Panc1 (cell line): ENCODE data around the gene IPMK. TPM values are rescaled to one million over a fixed set of nuclear protein-coding genes. Genes with fewer than 3 reads are reported as not detected.

Experiments used
- ATAC-seq: fragments of 200-7000 bp; cut with Tn5 transposase; 2 replicates; pipeline ENCODE4 v1.9.1; 2020; ENCODE audit warnings: mild to moderate bottlenecking, moderate library complexity
- BruUV-seq: library from RNA; stranded (reverse); fragments of 400-500 nt; replicated peaks from 2 replicates; lab custom pipeline; 2021; lab: Mats Ljungman, UMichigan
- CTCF ChIA-PET: fragments of 300-600 bp; sonication (Branson Sonifier 250); formaldehyde crosslinking; loops from one replicate; lab custom pipeline; 2022; ENCODE audit warnings: antibody characterized with exemption; lab: Charles Lee
- POLR2A ChIA-PET: fragments of 300-600 bp; sonication (Branson Sonifier 250); formaldehyde crosslinking; loops from one replicate; lab custom pipeline; 2022; ENCODE audit warnings: antibody characterized with exemption; lab: Charles Lee
- DNase-seq: peaks from one replicate; pipeline ENCODE4 v3.0.0-alpha.2; 2010; ENCODE audit warnings: low read depth, low spot score
- H3K27ac ChIP-seq: 2 replicates; pipeline ENCODE4 v1.5.1; 2011; ENCODE audit warnings: mild to moderate bottlenecking, low read length, inconsistent platforms
- H3K27me3 ChIP-seq: fragments of 200-500 bp; sonication (Bioruptor generic); 2 replicates; pipeline ENCODE4 v1.6.0; 2014; ENCODE audit warnings: low read length, inconsistent platforms; ENCODE audit not compliant: control insufficient read depth, insufficient read depth
- H3K36me3 ChIP-seq: fragments of 200-500 bp; sonication (Bioruptor generic); 2 replicates; pipeline ENCODE4 v1.5.1; 2014; ENCODE audit warnings: inconsistent platforms, mild to moderate bottlenecking, low read length, moderate library complexity; ENCODE audit not compliant: control insufficient read depth, insufficient read depth
- H3K4me1 ChIP-seq: 2 replicates; pipeline ENCODE4 v1.5.1; 2011; ENCODE audit warnings: inconsistent platforms, mild to moderate bottlenecking, low read length, moderate library complexity; ENCODE audit not compliant: control insufficient read depth, insufficient read depth
- H3K4me3 ChIP-seq, 2 experiments: 2 replicates each; pipeline ENCODE4 v1.5.1; 2011 to 2012; ENCODE audit warnings: low read depth in 2 of 2, low read length in 2 of 2, mild to moderate bottlenecking in 2 of 2, inconsistent platforms in 1 of 2, moderate library complexity in 1 of 2
- H3K9me3 ChIP-seq: fragments of 200-500 bp; sonication (Bioruptor generic); 2 replicates; pipeline ENCODE4 v1.5.1; 2014; ENCODE audit warnings: low read depth, mild to moderate bottlenecking, inconsistent platforms, low read length, moderate library complexity; ENCODE audit not compliant: control insufficient read depth, insufficient read depth
- CTCF ChIP-seq: fragments of 450-650 bp; IDR thresholded peaks from 2 replicates; pipeline ENCODE4 v1.5.1; 2017; ENCODE audit warnings: mild to moderate bottlenecking
- POLR2AphosphoS5 ChIP-seq: IDR thresholded peaks from 2 replicates; pipeline ENCODE4 v1.6.1; 2012; ENCODE audit warnings: mild to moderate bottlenecking, low read depth, low read length, moderate library complexity
- REST ChIP-seq, 2 experiments: IDR thresholded peaks; 2 replicates each; pipeline ENCODE4 v1.6.1; 2011 to 2012; ENCODE audit warnings: low read depth in 2 of 2, control low read depth in 1 of 2, low read length in 1 of 2, mild to moderate bottlenecking in 1 of 2, moderate library complexity in 1 of 2; ENCODE audit not compliant: insufficient read depth in 1 of 2
- SIN3A ChIP-seq: IDR thresholded peaks from 2 replicates; pipeline ENCODE4 v1.6.1; 2012; ENCODE audit warnings: low read depth, mild to moderate bottlenecking, low read length, moderate library complexity, borderline replicate concordance; ENCODE audit not compliant: insufficient read depth
- TCF7L2 ChIP-seq: IDR thresholded peaks from 2 replicates; pipeline ENCODE4 v1.6.1; 2011; ENCODE audit warnings: mild to moderate bottlenecking, low read depth, low read length, inconsistent platforms
- in situ Hi-C: cut with HindIII; loops from 2 replicates; pipeline ENCODE4 v1.10.0; 2016; ENCODE audit warnings: low sequenced_read_pairs, low pct_unique_long_range_greater_than_20kb
- intact Hi-C: fragments of 100-400 bp; cut with micrococcal nuclease; formaldehyde crosslinking; loops from one replicate; pipeline ENCODE4 v1.10.0; 2022; ENCODE audit not compliant: unreplicated experiment
- total RNA-seq: library from RNA; stranded (reverse); gene quantifications from one replicate; pipeline ENCODE4 v1.2.1, GENCODE V29; 2021; ENCODE audit not compliant: unreplicated experiment

Gene IPMK
- total RNA-seq, 1 experiment from 2014 or later: 9.3 TPM

DNA sequence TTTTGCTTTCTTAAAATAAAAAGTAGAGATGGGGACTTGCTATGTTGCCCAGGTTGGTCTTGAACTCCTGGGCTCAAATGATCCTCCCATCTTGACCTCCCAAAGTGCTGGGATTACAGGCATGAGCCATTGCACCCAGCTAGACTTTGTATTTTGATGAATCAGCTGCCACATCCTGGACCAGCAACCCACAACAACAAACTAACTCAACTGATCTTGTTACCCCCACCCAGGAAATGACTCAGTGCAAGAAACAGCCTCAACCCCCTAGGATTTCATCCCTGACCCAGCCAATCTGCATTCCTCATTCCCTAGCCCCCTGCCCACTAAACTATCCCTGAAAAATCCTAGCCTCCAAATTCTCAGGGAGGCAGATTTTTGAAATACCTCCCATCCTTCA lies 123.8 kb downstream of the IPMK start:
- ATAC-seq: no peak
- TF ChIP-seq SIN3A (no peak), POLR2AphosphoS5 (no peak), TCF7L2 (no peak), CTCF (no peak), REST (IDR thresholded peaks at IDR 0.05; ENCODE audit: insufficient read depth in 1 of 2, low read depth in 2 of 2, low read length in 1 of 2) (no peak)
- POLR2A ChIA-PET: no interaction called here

More for the DNA sequence above, 123.8 kb downstream of the IPMK start:
- no peak for DNase-seq
- no peak overlapping the region for H3K27ac ChIP-seq
- no peaks in the 10 kb centered on the region for H3K9me3 ChIP-seq
- no peaks in the 10 kb centered on the region for H3K4me1 ChIP-seq
- no peak overlapping the region for H3K4me3 ChIP-seq
- no TSS peak for BruUV-seq
- in situ Hi-C loops (no loop called here), intact Hi-C loops (no loop called here)
- CTCF ChIA-PET: no interaction called here
- no peaks in the 10 kb centered on the region for H3K27me3 ChIP-seq
- H3K36me3 ChIP-seq: no peaks in the 10 kb centered on the region

Other genes with a start within 250 kb of the IPMK start
- 64.1 TPM for gene CISD1, start 1.3 kb upstream of the IPMK start, total RNA-seq
- gene UBE2D1, start 67.1 kb upstream of the IPMK start, total RNA-seq: 21.0 TPM
- gene TFAM, start 117.5 kb upstream of the IPMK start, total RNA-seq: 78.2 TPM
- gene BICC1, start 245.0 kb upstream of the IPMK start, total RNA-seq: 0.67 TPM